OCI-LY7 (cell line): ENCODE data around the gene SV2B. TPM values are rescaled to one million over a fixed set of nuclear protein-coding genes. Genes with fewer than 3 reads are reported as not detected.

Source experiments
- Bru-seq: library from RNA; stranded (reverse); fragments of 400-500 nt; gene quantifications from one replicate; lab custom pipeline; 2021; lab: Mats Ljungman, UMichigan
- BruChase-seq, 2 experiments: library from RNA; stranded (reverse); fragments of 400-500 nt; gene quantifications; one replicate each; lab custom pipeline; 2021; lab: Mats Ljungman, UMichigan
- BruUV-seq: library from RNA; stranded (reverse); fragments of 400-500 nt; replicated peaks from 2 replicates; lab custom pipeline; 2021; lab: Mats Ljungman, UMichigan
- CTCF ChIA-PET: fragments of 300-600 bp; sonication (Branson Sonifier 250); formaldehyde crosslinking; loops from one replicate; lab custom pipeline; 2022; ENCODE audit warnings: antibody characterized with exemption; ENCODE audit not compliant: unreplicated experiment; lab: Charles Lee
- POLR2A ChIA-PET: fragments of 300-600 bp; sonication (Branson Sonifier 250); formaldehyde crosslinking; loops from one replicate; lab custom pipeline; 2022; ENCODE audit warnings: antibody characterized with exemption; lab: Charles Lee
- DNase-seq: peaks from one replicate; pipeline ENCODE4 v3.0.0-alpha.2; 2015; ENCODE audit warnings: low spot score
- H2AFZ ChIP-seq: fragments of 200-600 bp; sonication (generic), shearing (Covaris generic); 2 replicates; pipeline ENCODE4 v1.6.1; 2014; ENCODE audit warnings: mild to moderate bottlenecking, antibody characterized with exemption, low read length, moderate library complexity
- H3K27ac ChIP-seq: fragments of 200-600 bp; sonication (generic); 2 replicates; pipeline ENCODE4 v1.5.1; 2014; ENCODE audit warnings: mixed run types, low read depth, mild to moderate bottlenecking, moderate library complexity, low read length, inconsistent platforms; ENCODE audit not compliant: poor library complexity, severe bottlenecking
- H3K36me3 ChIP-seq: fragments of 200-600 bp; sonication (generic); 2 replicates; pipeline ENCODE4 v1.6.1; 2014; ENCODE audit warnings: mild to moderate bottlenecking, antibody characterized with exemption, low read length, moderate library complexity, mixed read lengths; ENCODE audit not compliant: insufficient read depth
- H3K4me1 ChIP-seq: fragments of 200-600 bp; sonication (generic); 2 replicates; pipeline ENCODE4 v1.5.1; 2014; ENCODE audit warnings: mild to moderate bottlenecking, low read length; ENCODE audit not compliant: insufficient read depth, poor library complexity, severe bottlenecking
- H3K4me2 ChIP-seq: fragments of 200-600 bp; sonication (generic); 2 replicates; pipeline ENCODE4 v1.6.1; 2014; ENCODE audit warnings: mild to moderate bottlenecking, low read length
- H3K4me3 ChIP-seq: fragments of 200-600 bp; sonication (generic); 2 replicates; pipeline ENCODE4 v1.5.1; 2014; ENCODE audit warnings: mild to moderate bottlenecking, low read depth, low read length; ENCODE audit not compliant: poor library complexity, severe bottlenecking
- H3K79me2 ChIP-seq: fragments of 200-600 bp; sonication (generic); 2 replicates; pipeline ENCODE4 v1.6.1; 2016; ENCODE audit warnings: low read depth, mild to moderate bottlenecking, low read length, moderate library complexity, mixed read lengths; ENCODE audit not compliant: insufficient read depth
- H3K9me2 ChIP-seq: fragments of 200-600 bp; sonication (generic); 2 replicates; pipeline ENCODE4 v1.6.1; 2016; ENCODE audit warnings: mild to moderate bottlenecking, low read length, mixed read lengths; ENCODE audit not compliant: insufficient read depth
- H3K9me3 ChIP-seq: fragments of 200-600 bp; sonication (generic); 2 replicates; pipeline ENCODE4 v1.6.1; 2014; ENCODE audit warnings: mild to moderate bottlenecking, mixed run types, low read length, mixed read lengths
- H4K20me1 ChIP-seq: fragments of 200-600 bp; sonication (generic); 2 replicates; pipeline ENCODE4 v1.6.1; 2014; ENCODE audit warnings: mild to moderate bottlenecking, antibody characterized with exemption, low read length, moderate library complexity, mixed read lengths; ENCODE audit not compliant: insufficient read depth
- EZH2phosphoT487 ChIP-seq: fragments of 200-600 bp; sonication (generic); IDR thresholded peaks from 2 replicates; pipeline ENCODE4 v1.6.1; 2018; ENCODE audit warnings: low read depth, borderline replicate concordance, mild to moderate bottlenecking, mixed run types, antibody characterized with exemption, low read length, moderate library complexity, mixed read lengths
- intact Hi-C: fragments of 100-400 bp; cut with micrococcal nuclease; formaldehyde crosslinking; loops from one replicate; pipeline ENCODE4 v1.10.0; 2022; ENCODE audit not compliant: unreplicated experiment
- long read RNA-seq: library from polyadenylated mRNA; stranded (forward); transcript quantifications from one replicate; pipeline ENCODE4 v2.0.0, GENCODE V29; 2022
- total RNA-seq, 2 experiments: library from RNA; depleted of rRNA in 1 of 2; stranded (reverse); fragments of >200 nt in 1 of 2; shearing (Covaris generic) in 1 of 2; gene quantifications; 2 replicates each; pipeline ENCODE4 v1.2.3, GENCODE V29; 2014 to 2022
- TF ChIP-seq, protein P1 (sequence below): fragments of 200-600 bp; sonication (generic); conservative IDR thresholded peaks from 2 replicates; pipeline ENCODE4 v1.5.1; 2014; ENCODE audit warnings: mild to moderate bottlenecking, antibody characterized with exemption, low read length, moderate library complexity, mixed read lengths

The SV2B gene, protein sequence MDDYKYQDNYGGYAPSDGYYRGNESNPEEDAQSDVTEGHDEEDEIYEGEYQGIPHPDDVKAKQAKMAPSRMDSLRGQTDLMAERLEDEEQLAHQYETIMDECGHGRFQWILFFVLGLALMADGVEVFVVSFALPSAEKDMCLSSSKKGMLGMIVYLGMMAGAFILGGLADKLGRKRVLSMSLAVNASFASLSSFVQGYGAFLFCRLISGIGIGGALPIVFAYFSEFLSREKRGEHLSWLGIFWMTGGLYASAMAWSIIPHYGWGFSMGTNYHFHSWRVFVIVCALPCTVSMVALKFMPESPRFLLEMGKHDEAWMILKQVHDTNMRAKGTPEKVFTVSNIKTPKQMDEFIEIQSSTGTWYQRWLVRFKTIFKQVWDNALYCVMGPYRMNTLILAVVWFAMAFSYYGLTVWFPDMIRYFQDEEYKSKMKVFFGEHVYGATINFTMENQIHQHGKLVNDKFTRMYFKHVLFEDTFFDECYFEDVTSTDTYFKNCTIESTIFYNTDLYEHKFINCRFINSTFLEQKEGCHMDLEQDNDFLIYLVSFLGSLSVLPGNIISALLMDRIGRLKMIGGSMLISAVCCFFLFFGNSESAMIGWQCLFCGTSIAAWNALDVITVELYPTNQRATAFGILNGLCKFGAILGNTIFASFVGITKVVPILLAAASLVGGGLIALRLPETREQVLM
- total RNA-seq (2014; rRNA removed; shearing (Covaris generic)) (not detected in 2 replicates), total RNA-seq (2022) (0.13 and 0.15 TPM in 2 replicates), Bru-seq, nascent RNA (percentile 9 among the genes with signal in this experiment), BruChase-seq, experiment 1, labeled RNA remaining after a 6-hour chase (percentile 0 among the genes with signal in this experiment), BruChase-seq, experiment 2, labeled RNA remaining after a 2-hour chase (percentile 15 among the genes with signal in this experiment)
- long read RNA-seq, partial matches to known transcripts: 2 of 2 reads
- long read RNA-seq, other reads (novel, unspliced or antisense): 0 of 2 reads

DNA sequence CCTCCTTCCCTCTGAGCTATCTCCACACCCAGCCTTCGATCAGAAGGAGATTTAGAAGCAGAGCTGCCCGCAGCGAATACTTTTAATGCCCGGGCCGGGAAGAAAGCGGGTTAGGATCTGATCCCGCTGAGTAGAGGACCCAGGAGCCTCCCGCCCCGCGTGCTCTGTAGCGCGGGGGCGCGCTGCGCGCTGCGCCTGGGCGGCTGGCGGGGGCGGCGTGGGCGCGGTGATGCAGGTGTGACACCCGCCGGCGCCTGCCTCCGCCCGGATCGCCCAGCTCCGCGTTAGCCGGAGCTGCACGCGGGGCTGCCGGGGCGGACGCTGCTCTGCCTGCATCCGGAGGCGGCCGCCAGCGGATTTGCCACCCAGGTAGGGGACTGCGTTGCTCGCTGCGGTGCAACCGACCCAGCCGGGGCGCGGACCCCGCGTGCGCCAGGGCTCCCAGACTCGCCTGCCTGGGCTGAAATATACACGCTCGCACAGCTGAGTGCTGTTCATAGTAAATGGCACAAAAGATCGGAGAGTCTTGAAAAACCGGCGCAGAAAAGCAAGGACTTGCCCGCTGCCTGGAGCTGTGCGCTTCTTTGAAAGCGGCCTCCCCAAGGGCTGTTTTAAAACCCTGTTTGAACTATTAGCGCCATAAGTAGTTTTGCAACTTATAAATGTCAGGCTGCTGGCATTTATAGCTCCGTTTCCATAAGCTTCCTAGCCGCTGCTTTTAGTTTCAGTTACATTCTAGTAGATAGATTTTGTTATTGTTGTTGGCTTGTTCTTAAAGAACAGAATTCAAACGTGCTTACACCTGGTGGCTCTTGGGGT, at the start of gene SV2B:
Gene SV2B (plus strand): TSS at position 263 of the 819 bp plus-strand sequence. CDS start 126,007 bp downstream, outside the sequence.
- CTCF ChIA-PET: no interaction called here
- H3K36me3 ChIP-seq: no peaks in the 10 kb centered on the region

DNA sequence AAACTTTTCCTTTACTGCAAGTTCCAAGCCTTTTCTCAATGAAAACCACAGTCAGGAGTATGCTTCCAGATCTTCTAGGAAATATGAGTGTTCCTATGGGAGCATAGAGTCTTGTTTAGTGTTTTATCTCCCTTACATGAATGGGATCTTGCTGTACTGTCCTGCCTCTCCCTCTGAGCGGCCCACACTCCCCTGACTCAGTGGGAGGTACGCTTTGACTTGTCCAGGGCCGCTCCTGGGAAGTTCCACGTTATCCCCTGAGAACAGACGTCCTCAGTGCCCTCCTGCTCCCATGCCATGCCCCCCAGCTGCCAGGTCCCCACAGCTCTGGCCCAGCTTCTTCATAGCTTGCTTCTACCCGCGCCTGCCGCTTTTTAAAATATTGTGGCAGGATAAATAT, 48.8 kb upstream of the SV2B start:
- Histone ChIP-seq H3K4me1 (peaks cover 12% of the 10 kb centered on the region), H3K4me3 (no peak overlapping the region), H3K9me3 (no peaks in the 10 kb centered on the region), H3K9me2 (no peaks in the 10 kb centered on the region), H3K36me3 (no peaks in the 10 kb centered on the region), H2AFZ (no peak overlapping the region), H3K4me2 (no peak overlapping the region), H3K79me2 (no peaks in the 10 kb centered on the region), H4K20me1 (no peaks in the 10 kb centered on the region), H3K27ac (no peak overlapping the region)
- TF ChIP-seq EZH2phosphoT487: no peak
- TF ChIP-seq, protein P1, sequence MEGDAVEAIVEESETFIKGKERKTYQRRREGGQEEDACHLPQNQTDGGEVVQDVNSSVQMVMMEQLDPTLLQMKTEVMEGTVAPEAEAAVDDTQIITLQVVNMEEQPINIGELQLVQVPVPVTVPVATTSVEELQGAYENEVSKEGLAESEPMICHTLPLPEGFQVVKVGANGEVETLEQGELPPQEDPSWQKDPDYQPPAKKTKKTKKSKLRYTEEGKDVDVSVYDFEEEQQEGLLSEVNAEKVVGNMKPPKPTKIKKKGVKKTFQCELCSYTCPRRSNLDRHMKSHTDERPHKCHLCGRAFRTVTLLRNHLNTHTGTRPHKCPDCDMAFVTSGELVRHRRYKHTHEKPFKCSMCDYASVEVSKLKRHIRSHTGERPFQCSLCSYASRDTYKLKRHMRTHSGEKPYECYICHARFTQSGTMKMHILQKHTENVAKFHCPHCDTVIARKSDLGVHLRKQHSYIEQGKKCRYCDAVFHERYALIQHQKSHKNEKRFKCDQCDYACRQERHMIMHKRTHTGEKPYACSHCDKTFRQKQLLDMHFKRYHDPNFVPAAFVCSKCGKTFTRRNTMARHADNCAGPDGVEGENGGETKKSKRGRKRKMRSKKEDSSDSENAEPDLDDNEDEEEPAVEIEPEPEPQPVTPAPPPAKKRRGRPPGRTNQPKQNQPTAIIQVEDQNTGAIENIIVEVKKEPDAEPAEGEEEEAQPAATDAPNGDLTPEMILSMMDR: no peak
- CTCF ChIA-PET: no interaction called here
- POLR2A ChIA-PET: interaction anchor here (0.6 kb wide), 1 partner anchor 24 kb away, joined by 6 read pairs; no protein-coding TSS in a partner anchor
- intact Hi-C loops: no loop called here
- BruUV-seq: no TSS peak
- DNase-seq: no peak

More for the DNA sequence above, at the start of gene SV2B:
- Histone ChIP-seq H3K79me2 (no peaks in the 10 kb centered on the region), H3K4me3 (peak within 1 kb of the TSS; percentile 1), H2AFZ (no peak within 1 kb of the TSS; the same call in 1 of the 2 replicates), H3K4me1 (no peaks in the 10 kb centered on the region), H3K9me2 (no peaks in the 10 kb centered on the region), H4K20me1 (no peaks in the 10 kb centered on the region), H3K27ac (no peak within 1 kb of the TSS), H3K4me2 (peak within 1 kb of the TSS; percentile 43), H3K9me3 (no peaks in the 10 kb centered on the region)
- POLR2A ChIA-PET: no interaction called here
- DNase-seq: no peak
- BruUV-seq: no TSS peak
- intact Hi-C loops: no loop called here
- TF ChIP-seq, protein P1: no peak
- TF ChIP-seq EZH2phosphoT487: no peak
